Effector memory CD8-positive, alpha-beta T cell (primary cell): ENCODE measurements around the gene WTAP.
A peak's percentile ranks its signal among the peaks of the same experiment; 100 is the strongest.

Experiments
- ATAC-seq: fragments of 150-1000 bp; cut with Tn5 transposase; replicated peaks from 2 replicates; pipeline ENCODE4 v1.10.0; 2021; ENCODE audit warnings: mild to moderate bottlenecking, moderate library complexity
- DNase-seq, 3 experiments: peaks; one replicate each; pipeline ENCODE4 v3.0.0; 2021
- H3K27ac Mint-ChIP-seq, 2 donors: one replicate each; pipeline ENCODE4 v1.8.0; 2022; ENCODE audit warnings: mild to moderate bottlenecking in 2 of 2, mixed read lengths in 2 of 2, moderate library complexity in 2 of 2
- H3K27me3 Mint-ChIP-seq, 2 donors: one replicate each; pipeline ENCODE4 v1.8.0; 2022; ENCODE audit warnings: mixed read lengths in 2 of 2
- H3K36me3 Mint-ChIP-seq: one replicate; pipeline ENCODE4 v1.8.0; 2022; ENCODE audit warnings: mild to moderate bottlenecking, moderate library complexity, mixed read lengths; ENCODE audit not compliant: insufficient read depth
- H3K4me1 Mint-ChIP-seq, 2 donors: one replicate each; pipeline ENCODE4 v1.8.0; 2022; ENCODE audit warnings: low read depth in 2 of 2, mixed read lengths in 2 of 2
- H3K4me3 Mint-ChIP-seq, 2 donors: one replicate each; pipeline ENCODE4 v1.8.0; 2022; ENCODE audit warnings: mild to moderate bottlenecking in 2 of 2, mixed read lengths in 2 of 2, moderate library complexity in 2 of 2
- H3K9me3 Mint-ChIP-seq, 2 donors: one replicate each; pipeline ENCODE4 v1.8.0; 2022; ENCODE audit warnings: mixed read lengths in 2 of 2

Gene WTAP

DNA sequence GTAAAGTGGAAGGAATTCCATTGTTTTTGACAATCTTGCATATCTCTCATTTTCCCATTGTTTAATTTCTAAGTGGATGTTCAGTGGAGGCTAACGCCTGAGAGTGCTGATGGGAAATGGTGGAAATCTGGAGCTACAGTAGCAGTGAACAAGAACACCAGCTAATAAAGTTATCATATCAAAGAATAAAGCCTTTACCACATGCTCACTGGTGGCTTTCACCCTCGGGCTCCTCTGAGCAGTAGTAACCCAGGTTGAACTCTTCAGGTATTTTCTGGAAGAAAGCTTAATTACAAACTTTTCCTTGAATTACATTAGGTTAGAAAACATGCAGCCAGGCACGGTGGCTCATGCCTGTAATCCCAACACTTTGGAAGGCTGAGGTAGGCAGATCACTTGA is 24.1 kb downstream of the WTAP start:
- Mint-ChIP-seq H3K4me3 (no peak overlapping the region), H3K27ac (peak overlapping the region in 1 of 2 donors; percentile 32), H3K9me3 (no peaks in the 10 kb centered on the region), H3K27me3 (no peaks in the 10 kb centered on the region), H3K4me1 (peaks cover 0 to 6% of the 10 kb centered on the region in 2 donors), H3K36me3 (peaks cover 94% of the 10 kb centered on the region)
- DNase-seq: no peak
- ATAC-seq: no peak

DNA sequence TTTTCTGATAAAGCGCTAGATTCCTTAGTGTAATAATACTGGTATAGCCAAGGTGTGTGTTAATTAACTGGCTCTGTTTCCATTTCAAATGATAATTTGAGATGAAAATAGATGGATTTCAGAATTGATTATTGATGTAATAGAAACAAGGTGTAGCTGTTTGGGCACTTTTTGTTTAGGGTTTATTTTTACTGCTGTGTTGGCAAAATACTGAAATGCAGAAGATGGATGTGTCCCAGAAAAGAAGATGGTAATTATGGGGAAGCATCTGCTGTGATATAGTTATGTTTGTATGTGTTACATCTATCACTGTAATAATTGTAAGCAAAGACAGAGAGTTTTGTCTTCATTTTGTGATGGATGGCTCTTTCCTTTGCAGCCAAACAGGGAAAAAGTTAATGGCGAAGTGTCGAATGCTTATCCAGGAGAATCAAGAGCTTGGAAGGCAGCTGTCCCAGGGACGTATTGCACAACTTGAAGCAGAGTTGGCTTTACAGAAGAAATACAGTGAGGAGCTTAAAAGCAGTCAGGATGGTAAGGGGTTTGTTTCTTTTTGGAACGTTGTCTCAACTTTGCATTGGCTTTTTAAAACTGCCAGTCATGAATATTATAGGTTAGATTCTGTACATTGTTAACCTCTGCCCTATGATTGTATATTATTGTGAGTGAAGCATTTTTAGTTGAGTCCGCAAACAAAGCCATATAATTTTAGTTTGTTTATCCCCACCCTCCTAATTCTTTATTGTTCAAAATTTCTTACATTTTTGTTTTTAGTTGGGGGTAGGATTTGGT is 26.0 kb downstream of the WTAP start:
- H3K27ac Mint-ChIP-seq: no peak overlapping the region
- H3K4me3 Mint-ChIP-seq: no peak overlapping the region
- peaks cover 97% of the 10 kb centered on the region for H3K36me3 Mint-ChIP-seq
- no peak for DNase-seq
- no peaks in the 10 kb centered on the region for H3K9me3 Mint-ChIP-seq
- ATAC-seq: no peak
- peaks cover 0 to 6% of the 10 kb centered on the region in 2 donors for H3K4me1 Mint-ChIP-seq
- no peaks in the 10 kb centered on the region for H3K27me3 Mint-ChIP-seq

DNA sequence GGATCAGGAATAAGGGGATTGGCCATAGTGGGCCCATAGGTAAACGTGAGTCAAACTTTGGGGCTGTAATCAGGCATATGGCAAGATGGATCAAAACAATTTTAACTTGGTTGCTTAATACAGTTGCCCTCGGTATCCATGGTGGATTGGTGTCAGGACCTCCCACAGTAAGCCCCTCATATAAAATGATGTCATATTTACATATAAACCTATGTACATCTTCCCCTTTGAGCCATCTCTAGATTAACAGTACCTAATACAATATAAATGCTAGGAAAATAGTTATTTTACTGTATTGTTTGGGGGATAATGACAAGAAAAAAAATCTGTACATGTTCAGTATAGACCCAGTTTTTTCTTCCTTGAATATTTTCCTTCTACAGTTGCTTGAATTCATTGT is 27.1 kb downstream of the WTAP start:
- ATAC-seq: no peak

DNA sequence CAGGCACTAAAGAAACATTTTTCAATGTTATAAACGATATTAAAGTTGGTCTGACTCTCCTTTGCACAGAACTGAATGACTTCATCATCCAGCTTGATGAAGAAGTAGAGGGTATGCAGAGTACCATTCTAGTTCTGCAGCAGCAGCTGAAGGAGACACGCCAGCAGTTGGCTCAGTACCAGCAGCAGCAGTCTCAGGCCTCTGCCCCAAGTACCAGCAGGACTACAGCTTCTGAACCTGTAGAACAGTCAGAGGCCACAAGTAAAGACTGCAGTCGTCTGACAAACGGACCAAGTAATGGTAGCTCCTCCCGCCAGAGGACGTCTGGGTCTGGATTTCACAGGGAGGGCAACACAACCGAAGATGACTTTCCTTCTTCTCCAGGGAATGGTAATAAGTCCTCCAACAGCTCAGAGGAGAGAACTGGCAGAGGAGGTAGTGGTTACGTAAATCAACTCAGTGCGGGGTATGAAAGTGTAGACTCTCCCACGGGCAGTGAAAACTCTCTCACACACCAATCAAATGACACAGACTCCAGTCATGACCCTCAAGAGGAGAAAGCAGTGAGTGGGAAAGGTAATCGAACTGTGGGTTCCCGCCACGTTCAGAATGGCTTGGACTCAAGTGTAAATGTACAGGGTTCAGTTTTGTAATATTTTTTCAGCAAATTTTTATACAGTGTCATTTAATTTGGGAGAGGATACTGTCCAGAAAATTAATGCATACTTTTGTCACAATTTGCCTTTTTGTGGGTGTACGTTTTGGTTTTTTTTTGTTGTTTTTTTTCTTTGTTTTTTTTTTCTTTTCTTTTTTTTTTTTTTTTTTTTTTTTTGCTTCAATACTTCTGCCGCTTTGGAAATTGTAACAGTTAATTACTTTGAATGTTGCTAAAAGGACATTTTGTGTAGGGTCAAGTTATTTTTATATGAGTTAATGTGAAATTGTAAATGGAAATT is 27.9 kb downstream of the WTAP start:
- Mint-ChIP-seq H3K4me3 (no peak overlapping the region), H3K27me3 (no peaks in the 10 kb centered on the region), H3K9me3 (no peaks in the 10 kb centered on the region), H3K27ac (peak overlapping the region in 1 of 2 donors; percentile 73), H3K4me1 (peaks cover 0 to 10% of the 10 kb centered on the region in 2 donors), H3K36me3 (peaks cover 81% of the 10 kb centered on the region)
- DNase-seq (no peak), ATAC-seq (no peak)

More for the DNA sequence above, 27.1 kb downstream of the WTAP start:
- no peaks in the 10 kb centered on the region for H3K27me3 Mint-ChIP-seq
- H3K4me3 Mint-ChIP-seq: no peak overlapping the region
- H3K4me1 Mint-ChIP-seq: peaks cover 0 to 9% of the 10 kb centered on the region in 2 donors
- no peaks in the 10 kb centered on the region for H3K9me3 Mint-ChIP-seq
- H3K27ac Mint-ChIP-seq: peak overlapping the region in 1 of 2 donors; percentile 73
- peaks cover 86% of the 10 kb centered on the region for H3K36me3 Mint-ChIP-seq
- DNase-seq: no peak

DNA sequence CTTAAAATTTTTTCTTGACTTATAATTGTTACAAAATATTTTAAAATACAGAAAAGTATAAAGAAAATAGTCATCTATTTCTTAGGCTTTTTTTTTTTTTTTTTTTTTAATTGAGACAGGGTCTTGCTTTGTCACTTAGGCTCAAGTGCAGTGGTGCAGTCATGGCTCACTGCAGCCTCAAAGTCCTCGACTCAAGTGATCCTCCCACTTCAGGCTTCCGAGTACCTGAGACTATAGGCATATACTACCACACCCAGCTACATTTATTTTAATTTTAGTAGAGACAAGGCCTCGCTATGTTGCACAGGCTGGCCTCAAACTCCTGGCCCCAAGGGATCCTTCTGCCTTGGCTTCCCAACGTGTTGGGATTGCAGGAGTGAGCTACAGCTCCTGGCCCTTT is 29.2 kb downstream of the WTAP start:
- Mint-ChIP-seq H3K27me3 (no peaks in the 10 kb centered on the region), H3K36me3 (peaks cover 76% of the 10 kb centered on the region), H3K9me3 (no peaks in the 10 kb centered on the region), H3K4me3 (no peak overlapping the region), H3K4me1 (peaks cover 10 to 21% of the 10 kb centered on the region in 2 donors), H3K27ac (no peak overlapping the region)
- no peak for DNase-seq
- no peak for ATAC-seq

DNA sequence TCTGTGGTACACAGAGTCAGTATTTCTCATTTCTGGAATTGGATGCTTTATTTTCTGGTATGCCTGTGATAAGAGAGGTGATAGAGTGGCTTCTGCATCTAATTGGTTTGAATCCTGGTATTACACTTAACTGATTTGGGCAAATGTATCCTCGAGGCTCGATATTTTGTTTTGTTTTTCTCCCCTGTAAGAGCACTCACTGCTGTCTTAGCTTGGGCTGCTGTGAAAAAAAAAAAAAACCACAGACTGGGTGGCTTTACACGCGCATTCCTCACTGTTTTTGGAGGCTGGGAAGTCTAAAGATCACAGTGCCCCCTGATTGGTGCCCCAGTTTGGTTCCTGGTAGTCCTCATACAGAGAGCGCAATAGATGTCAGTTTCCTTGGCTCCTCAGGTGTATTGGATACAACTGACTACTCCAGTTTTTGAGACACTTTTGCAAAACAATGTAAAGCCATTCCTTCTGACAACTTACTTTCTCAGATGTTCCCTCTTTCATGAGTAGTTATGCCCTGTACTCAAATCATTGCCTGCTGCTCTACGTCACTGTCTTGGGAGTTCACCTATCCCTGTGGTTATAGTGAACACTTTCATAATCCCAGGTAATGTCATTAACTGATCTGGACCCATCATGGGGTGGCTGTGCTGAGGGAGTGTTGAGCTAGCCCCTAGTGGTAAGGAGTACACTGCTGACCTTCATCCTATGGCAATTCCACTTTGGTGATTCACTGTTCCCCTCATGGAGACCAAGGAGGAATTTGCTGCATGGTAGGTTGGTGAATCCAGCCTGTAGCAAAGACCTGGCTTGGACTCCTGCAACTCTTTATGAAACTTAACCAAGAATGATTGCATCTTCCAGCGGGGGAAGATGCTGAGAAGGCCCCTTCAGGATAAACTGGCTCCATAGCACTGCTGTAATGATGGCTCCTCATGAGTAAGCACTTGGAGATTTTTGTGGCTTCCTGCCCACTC is 31.0 kb downstream of the WTAP start:
- Mint-ChIP-seq H3K4me3 (no peak overlapping the region), H3K9me3 (no peaks in the 10 kb centered on the region), H3K36me3 (peaks cover 76% of the 10 kb centered on the region), H3K27ac (peak overlapping the region; percentile 79 to 86), H3K4me1 (peaks cover 23 to 27% of the 10 kb centered on the region in 2 donors), H3K27me3 (no peaks in the 10 kb centered on the region)
- DNase-seq: no peak
- no peak for ATAC-seq

DNA sequence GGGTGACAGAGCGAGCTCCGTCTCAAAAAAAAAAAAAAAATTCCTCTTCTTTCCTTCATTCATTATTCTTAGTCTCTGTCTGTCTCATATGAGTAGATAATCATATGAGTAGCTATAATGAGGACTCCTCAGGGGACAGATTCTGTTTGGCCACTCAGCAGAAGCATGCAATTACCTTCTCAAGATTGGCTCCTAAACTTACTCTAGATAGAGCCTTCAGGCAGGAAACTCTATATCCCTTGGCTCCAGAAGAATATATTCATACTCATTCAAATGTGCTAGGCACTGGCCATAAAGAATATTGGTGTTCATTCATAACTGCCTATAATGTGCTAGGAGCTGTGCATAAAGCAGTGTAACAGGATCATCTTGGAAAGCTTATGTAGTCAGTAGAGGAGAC is 32.3 kb downstream of the WTAP start:
- peak overlapping the region; percentile 39 to 96 for H3K4me3 Mint-ChIP-seq
- H3K27me3 Mint-ChIP-seq: no peaks in the 10 kb centered on the region
- H3K9me3 Mint-ChIP-seq: no peaks in the 10 kb centered on the region
- no peak for ATAC-seq
- DNase-seq: no peak
- peaks cover 64% of the 10 kb centered on the region for H3K36me3 Mint-ChIP-seq
- peak overlapping the region; percentile 21 to 97 for H3K27ac Mint-ChIP-seq
- H3K4me1 Mint-ChIP-seq: peaks cover 23 to 27% of the 10 kb centered on the region in 2 donors

DNA sequence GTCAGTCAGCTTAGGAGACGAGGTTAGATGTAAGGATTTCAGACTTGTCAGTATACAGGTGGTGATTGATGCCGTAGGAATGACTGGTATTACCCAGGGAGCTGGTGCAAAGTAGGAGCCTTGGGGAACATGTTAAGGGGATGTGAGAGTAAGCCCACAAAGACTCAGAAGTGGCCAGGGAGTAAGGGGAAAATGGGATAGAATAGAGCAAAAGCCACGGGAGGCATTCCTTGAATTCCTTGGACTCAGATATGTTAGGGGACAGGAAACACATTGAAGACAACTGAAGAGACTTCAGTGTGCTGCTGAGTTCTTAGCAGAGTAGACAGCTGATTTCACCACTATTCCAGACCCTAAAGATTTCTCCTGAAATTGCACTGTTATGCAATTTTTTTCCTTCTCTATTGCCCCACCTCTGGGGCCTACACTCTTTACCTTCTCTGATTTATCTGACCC is 33.3 kb downstream of the WTAP start:
- DNase-seq: no peak
- no peaks in the 10 kb centered on the region for H3K9me3 Mint-ChIP-seq
- ATAC-seq: no peak
- H3K27ac Mint-ChIP-seq: peak overlapping the region; percentile 94 to 97
- peaks cover 60% of the 10 kb centered on the region for H3K36me3 Mint-ChIP-seq
- peak overlapping the region; percentile 91 to 96 for H3K4me3 Mint-ChIP-seq
- H3K4me1 Mint-ChIP-seq: peaks cover 23 to 27% of the 10 kb centered on the region in 2 donors
- H3K27me3 Mint-ChIP-seq: no peaks in the 10 kb centered on the region

DNA sequence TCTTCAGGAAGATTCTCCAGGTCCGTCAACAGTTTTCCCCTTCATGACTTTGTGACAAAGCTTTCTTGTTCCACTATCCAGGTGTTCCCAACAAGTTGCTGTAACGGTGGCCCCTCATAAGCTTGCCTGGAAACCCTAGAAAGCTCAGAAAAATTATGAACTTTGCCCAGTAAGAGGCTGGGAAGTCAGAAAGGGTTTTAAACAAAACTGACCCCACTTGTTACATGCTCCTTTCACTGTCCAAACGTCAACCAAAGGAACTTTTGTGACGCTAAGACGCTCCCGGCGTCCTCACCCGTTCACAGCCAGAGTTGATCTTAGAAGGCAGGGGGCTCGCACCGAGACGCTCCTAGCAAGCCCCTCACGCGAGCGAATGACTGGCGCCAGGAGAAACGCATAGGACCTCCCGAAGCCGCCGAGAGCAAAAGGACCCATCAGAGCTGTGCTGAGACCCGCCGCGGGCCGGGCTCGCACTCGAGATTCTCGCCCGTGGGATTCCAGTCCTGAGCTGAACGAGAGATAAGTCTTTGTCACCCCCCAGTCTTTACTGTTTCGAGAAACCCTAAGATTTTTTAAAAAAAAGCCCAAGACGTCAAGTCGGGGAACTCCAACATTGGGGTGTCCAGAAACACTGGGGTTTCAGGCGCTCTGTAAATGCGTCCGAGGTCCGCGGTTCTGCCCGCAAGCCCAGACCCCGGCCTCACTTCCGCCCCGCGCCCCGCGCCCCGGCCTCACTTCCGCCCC is 34.0 kb downstream of the WTAP start:
- peaks cover 23 to 27% of the 10 kb centered on the region in 2 donors for H3K4me1 Mint-ChIP-seq

DNA sequence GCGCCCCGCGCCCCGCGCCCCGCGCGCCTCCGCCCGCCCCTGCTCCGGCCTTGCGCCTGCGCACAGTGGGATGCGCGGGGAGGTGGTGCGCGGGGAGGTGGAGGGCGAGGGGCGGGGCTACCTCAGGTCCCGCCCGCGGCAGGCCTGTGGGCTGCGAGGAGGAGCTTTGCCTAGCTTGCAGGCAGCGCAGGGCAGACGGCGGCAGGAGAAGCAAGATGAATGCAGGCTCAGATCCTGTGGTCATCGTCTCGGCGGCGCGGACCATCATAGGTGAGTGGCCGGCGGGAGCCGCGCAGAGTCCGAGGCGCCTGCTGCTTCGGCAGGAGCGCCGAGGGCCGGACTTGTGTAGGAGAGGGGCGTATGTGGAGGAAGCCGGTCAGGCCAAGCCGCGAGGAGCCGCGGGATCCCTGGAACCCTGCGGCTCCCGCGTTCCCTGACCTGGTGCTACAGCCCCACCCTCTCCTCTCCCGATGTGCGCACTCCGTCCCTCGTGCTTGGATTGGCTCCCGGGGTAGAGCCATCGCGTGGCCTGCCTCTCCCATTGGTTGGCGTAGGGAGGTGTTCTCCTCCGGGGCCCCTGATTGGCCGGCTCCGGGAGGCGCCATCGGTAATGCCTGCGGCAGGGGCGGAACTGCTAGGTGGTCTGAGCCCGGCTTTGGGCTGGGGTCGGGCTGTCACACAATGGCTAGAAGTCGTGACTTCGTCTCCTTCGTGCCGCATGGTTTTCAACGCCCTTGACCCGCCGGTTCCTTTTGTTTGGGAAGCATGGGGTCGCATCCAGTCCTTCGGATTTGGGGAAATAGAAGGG is 34.8 kb downstream of the WTAP start, which contains the start of gene ACAT2:
ACAT2 (plus strand) TSS at position 173 of the 808 bp plus-strand sequence; CDS start at position 216, 43 bp downstream.
- peak within 1 kb of the TSS; percentile 91 to 96 for H3K4me3 Mint-ChIP-seq
- peaks cover 23 to 27% of the 10 kb centered on the region in 2 donors for H3K4me1 Mint-ChIP-seq
- peak within 1 kb of the TSS; percentile 94 to 97 for H3K27ac Mint-ChIP-seq
- H3K27me3 Mint-ChIP-seq: no peaks in the 10 kb centered on the region
- no peaks in the 10 kb centered on the region for H3K9me3 Mint-ChIP-seq
- DNase-seq (peak; percentile 83 to 86 (median 85)), ATAC-seq (peak; percentile 86)
- H3K36me3 Mint-ChIP-seq: peaks cover 52% of the 10 kb centered on the region

More for the DNA sequence above, 34.0 kb downstream of the WTAP start:
- no peaks in the 10 kb centered on the region for H3K27me3 Mint-ChIP-seq
- H3K27ac Mint-ChIP-seq: peak overlapping the region; percentile 94 to 97
- peak overlapping the region; percentile 91 to 96 for H3K4me3 Mint-ChIP-seq
- peaks cover 56% of the 10 kb centered on the region for H3K36me3 Mint-ChIP-seq
- DNase-seq: peak in 1 of 3 experiments; percentile 10
- ATAC-seq: no peak
- H3K9me3 Mint-ChIP-seq: no peaks in the 10 kb centered on the region

DNA sequence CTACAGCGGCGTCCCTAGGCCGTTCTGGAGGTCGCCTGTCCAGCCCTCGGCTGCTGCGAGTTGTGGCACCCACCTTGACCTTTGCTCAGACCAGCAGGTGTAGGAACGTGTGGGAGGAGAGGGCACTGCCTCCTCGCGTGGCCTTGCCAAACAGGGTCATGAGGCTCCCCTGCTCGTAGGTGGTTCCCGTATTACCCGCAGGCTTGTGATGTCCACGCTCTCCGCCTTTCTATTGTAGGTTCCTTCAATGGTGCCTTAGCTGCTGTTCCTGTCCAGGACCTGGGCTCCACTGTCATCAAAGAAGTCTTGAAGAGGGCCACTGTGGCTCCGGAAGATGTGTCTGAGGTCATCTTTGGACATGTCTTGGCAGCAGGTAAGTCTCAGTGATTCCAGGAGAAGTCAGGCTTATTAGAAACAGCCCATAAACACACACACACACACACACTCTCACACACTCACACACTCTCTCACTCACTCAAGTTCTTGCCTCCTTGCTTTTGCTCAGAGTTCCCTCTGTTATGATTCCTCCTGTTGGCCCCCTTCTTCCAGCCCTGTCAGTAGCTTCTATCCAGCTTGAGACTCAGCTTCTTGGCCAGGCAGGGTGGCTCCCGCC is 35.5 kb downstream of the WTAP start:
- H3K27ac Mint-ChIP-seq: peak overlapping the region; percentile 94 to 97
- no peaks in the 10 kb centered on the region for H3K9me3 Mint-ChIP-seq
- peak overlapping the region; percentile 91 to 96 for H3K4me3 Mint-ChIP-seq
- ATAC-seq (peak; percentile 42), DNase-seq (peak; percentile 41 to 43 (median 42))
- H3K27me3 Mint-ChIP-seq: no peaks in the 10 kb centered on the region
- peaks cover 23 to 27% of the 10 kb centered on the region in 2 donors for H3K4me1 Mint-ChIP-seq
- H3K36me3 Mint-ChIP-seq: peaks cover 49% of the 10 kb centered on the region
